GM12878 (cell line): ENCODE measurements around the gene TBC1D12. TPM values are rescaled to one million over a fixed set of nuclear protein-coding genes. Genes with fewer than 3 reads are reported as not detected.

Experiments
- ASH2L ChIP-seq: fragments of 300-600, 200-600 bp; sonication (generic); IDR thresholded peaks from 2 replicates; pipeline ENCODE4 v1.6.1; 2017; ENCODE audit warnings: low read depth, mild to moderate bottlenecking, borderline replicate concordance
- BCL3 ChIP-seq: IDR thresholded peaks from 2 replicates; pipeline ENCODE4 v1.6.1; 2011; ENCODE audit warnings: borderline replicate concordance, low read depth, mild to moderate bottlenecking, moderate library complexity, low read length; ENCODE audit not compliant: insufficient read depth, poor library complexity, severe bottlenecking
- BMI1 ChIP-seq: fragments of 450-650 bp; IDR thresholded peaks from 2 replicates; pipeline ENCODE4 v1.6.1; 2016; ENCODE audit warnings: mild to moderate bottlenecking, moderate library complexity, borderline replicate concordance
- BRCA1 ChIP-seq: IDR thresholded peaks from 2 replicates; pipeline ENCODE4 v1.6.1; 2011; ENCODE audit warnings: low read depth, low read length, improper control_type of control experiment
- CBX3 ChIP-seq: fragments of 200-600 bp; sonication (generic); IDR thresholded peaks from 2 replicates; pipeline ENCODE4 v1.6.1; 2016; ENCODE audit warnings: low read depth, borderline replicate concordance
- DPF2 ChIP-seq: fragments of 450-650 bp; IDR thresholded peaks from 2 replicates; pipeline ENCODE4 v1.6.1; 2017; ENCODE audit warnings: mild to moderate bottlenecking
- HDAC6 ChIP-seq: fragments of 200-600 bp; sonication (generic); IDR thresholded peaks from one replicate; pipeline ENCODE4 v1.8.0; 2017; ENCODE audit warnings: antibody characterized with exemption; ENCODE audit not compliant: unreplicated experiment
- HDGF ChIP-seq: fragments of 450-650 bp; IDR thresholded peaks from 2 replicates; pipeline ENCODE4 v1.6.1; 2016; ENCODE audit warnings: antibody characterized with exemption
- LARP7 ChIP-seq: fragments of 450-650 bp; IDR thresholded peaks from 2 replicates; pipeline ENCODE4 v1.6.1; 2017; ENCODE audit warnings: mild to moderate bottlenecking
- MEF2A ChIP-seq: IDR thresholded peaks from 2 replicates; pipeline ENCODE4 v1.6.1; 2011; ENCODE audit warnings: low read depth, mild to moderate bottlenecking, low read length, moderate library complexity; ENCODE audit not compliant: insufficient read depth
- NBN ChIP-seq: fragments of 450-650 bp; IDR thresholded peaks from 2 replicates; pipeline ENCODE4 v1.6.1; 2016
- NFXL1 ChIP-seq: fragments of 450-650 bp; IDR thresholded peaks from 2 replicates; pipeline ENCODE4 v1.6.1; 2017; ENCODE audit warnings: antibody characterized with exemption, mild to moderate bottlenecking, borderline replicate concordance
- NFYA ChIP-seq: IDR thresholded peaks from 2 replicates; pipeline ENCODE4 v1.6.1; 2011; ENCODE audit warnings: low read depth, mild to moderate bottlenecking, low read length, improper control_type of control experiment, borderline replicate concordance
- PBX3 ChIP-seq: IDR thresholded peaks from 2 replicates; pipeline ENCODE4 v1.6.1; 2011; ENCODE audit warnings: mild to moderate bottlenecking, low read depth, low read length, moderate library complexity; ENCODE audit not compliant: insufficient replicate concordance
- POU2F2 ChIP-seq: IDR thresholded peaks from 3 replicates; pipeline ENCODE4 v1.6.1; 2011; ENCODE audit warnings: low read depth, mild to moderate bottlenecking, low read length, borderline replicate concordance
- RAD51 ChIP-seq: fragments of 450-650 bp; IDR thresholded peaks from 2 replicates; pipeline ENCODE4 v1.6.1; 2016; ENCODE audit warnings: moderate library complexity, mild to moderate bottlenecking, inconsistent platforms
- RFX5 ChIP-seq: IDR thresholded peaks from 2 replicates; pipeline ENCODE4 v1.6.1; 2011; ENCODE audit warnings: low read depth, low read length, improper control_type of control experiment
- SMAD5 ChIP-seq: IDR thresholded peaks from 2 replicates; pipeline ENCODE4 v1.6.1; 2016; ENCODE audit warnings: antibody characterized with exemption, low read depth
- SREBF2 ChIP-seq: IDR thresholded peaks from 2 replicates; pipeline ENCODE4 v1.6.1; 2012; ENCODE audit warnings: mild to moderate bottlenecking, low read length
- SRF ChIP-seq, 2 experiments: IDR thresholded peaks; 2 replicates each; pipeline ENCODE4 v1.6.1; 2011; ENCODE audit warnings: low read depth in 2 of 2, low read length in 2 of 2, mild to moderate bottlenecking in 1 of 2, moderate library complexity in 1 of 2
- SUPT20H ChIP-seq: IDR thresholded peaks from 2 replicates; pipeline ENCODE4 v1.6.1; 2011; ENCODE audit warnings: low read depth, mild to moderate bottlenecking, low read length, moderate library complexity, borderline replicate concordance; ENCODE audit not compliant: control insufficient read depth
- TCF3 ChIP-seq: IDR thresholded peaks from 2 replicates; pipeline ENCODE4 v1.6.1; 2012; ENCODE audit warnings: low read depth, mild to moderate bottlenecking, low read length, borderline replicate concordance; ENCODE audit not compliant: insufficient read depth
- ZNF207 ChIP-seq: fragments of 450-650 bp; IDR thresholded peaks from 2 replicates; pipeline ENCODE4 v1.6.1; 2014; ENCODE audit warnings: antibody characterized with exemption, mild to moderate bottlenecking, borderline replicate concordance
- ZNF687 ChIP-seq: fragments of 450-650 bp; IDR thresholded peaks from 2 replicates; pipeline ENCODE4 v1.6.1; 2017; ENCODE audit warnings: mild to moderate bottlenecking, moderate library complexity
- polyA plus RNA-seq, 11 experiments: library from polyadenylated mRNA; depleted of rRNA in 4 of 11; unstranded in 6 of 11; stranded (reverse) in 5 of 11; fragments of >200 nt; fragmentation: Nextera tagmentation in 4 of 11; fragmentation: Illumina TruSeq in 1 of 11; extraction: Ambion mirVana in 4 of 11; extraction: Trizol in 1 of 11; gene quantifications; 1 replicate in 1 of 11; 2 replicates in 10 of 11; pipeline versions ENCODE4 v1.2.1 to v1.2.3, GENCODE V29; 2011 to 2016; ENCODE audit warnings: inconsistent platforms in 2 of 11, missing spikeins in 2 of 11, low read depth in 1 of 11
- total RNA-seq, 4 experiments: library from RNA; depleted of rRNA in 3 of 4; stranded (reverse); fragments of >200 nt in 3 of 4; fragmentation: Illumina TruSeq in 1 of 4; extraction: Trizol in 1 of 4; gene quantifications; 2 replicates each; pipeline versions ENCODE4 v1.2.1 to v1.2.3, GENCODE V29; 2013 to 2021

TBC1D12 gene
- total and polyA plus RNA-seq, 10 of the 15 experiments (the other 5 are each of a cell fraction or from before 2014, with no cell fraction given) = 2.6 to 7.5 (median 3.8) TPM

GRCh38 chr10:94545391-94546048 lies 143.2 kb downstream of the TBC1D12 start, which contains the start of gene HELLS (continued):
- no peak; the same call in 1 of the 2 replicates for TF ChIP-seq MEF2A
- TF ChIP-seq BCL3 = no peak
- 0 out of 2 replicates have a peak, but pooled peaks have one; percentile 12 for TF ChIP-seq TCF3
- peak; percentile 56 for TF ChIP-seq BRCA1
- no peak for TF ChIP-seq PBX3
- peak; percentile 59; the same call in 1 of the 2 replicates for TF ChIP-seq SMAD5
- no peak for TF ChIP-seq SUPT20H
- TF ChIP-seq SRF (IDR thresholded peaks at IDR 0.05; ENCODE audit: low read depth in 2 of 2, low read length in 2 of 2) = no peak
- no peak; the same call in none of the 2 replicates for TF ChIP-seq ZNF687
- no peak for TF ChIP-seq NBN
- no peak for TF ChIP-seq NFXL1
- TF ChIP-seq NFYA = no peak
- no peak for TF ChIP-seq HDAC6
- TF ChIP-seq LARP7 = no peak
- TF ChIP-seq ZNF207 = no peak
- TF ChIP-seq HDGF = peak; percentile 51; the same call in 1 of the 2 replicates
- no peak for TF ChIP-seq BMI1
- TF ChIP-seq RFX5 = 0 out of 2 replicates have a peak, but pooled peaks have one; percentile 18
- no peak for TF ChIP-seq DPF2
- no peak for TF ChIP-seq CBX3
- no peak for TF ChIP-seq RAD51
- no peak for TF ChIP-seq ASH2L
- peak; percentile 23; the same call in 1 of the 3 replicates for TF ChIP-seq POU2F2
- no peak for TF ChIP-seq SREBF2
